ENCODE results near the gene KIAA1671. TPM values are rescaled to one million over a fixed set of nuclear protein-coding genes. Genes with fewer than 3 reads are reported as not detected.

The KIAA1671 gene
- total RNA-seq, 1 experiment from 2014 or later, result 63.1 TPM

DNA sequence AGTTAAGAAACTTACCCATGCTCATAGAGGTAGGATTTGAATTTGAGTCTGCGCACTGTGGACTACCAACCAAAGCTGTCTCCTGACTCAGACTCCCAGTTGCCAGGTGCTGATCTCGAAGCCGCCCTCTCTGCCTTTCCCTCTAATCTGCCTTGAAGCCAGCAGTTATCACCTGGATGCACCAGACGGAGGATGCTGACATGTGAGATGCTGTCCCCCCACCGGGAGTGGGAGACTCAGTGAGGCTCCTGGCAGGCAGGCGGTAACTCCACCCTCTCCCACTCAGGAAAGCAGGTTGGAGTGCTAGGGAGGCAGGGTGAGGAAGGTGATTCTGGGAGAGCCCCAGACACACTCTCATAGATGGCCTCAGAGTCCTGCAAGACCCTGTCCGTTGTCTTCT, 40.4 kb downstream of the KIAA1671 start:
- Mint-ChIP-seq H3K4me1 (ENCODE audit: low read depth, unreplicated experiment) (peaks cover 67% of the 10 kb centered on the region), H3K27me3 (ENCODE audit: unreplicated experiment) (no peaks in the 10 kb centered on the region), H3K36me3 (ENCODE audit: insufficient read depth, unreplicated experiment) (peaks cover 19% of the 10 kb centered on the region), H3K9me3 (ENCODE audit: low read depth, unreplicated experiment) (no peaks in the 10 kb centered on the region), H3K4me3 (ENCODE audit: low read depth, unreplicated experiment) (no peak overlapping the region), H3K27ac (ENCODE audit: unreplicated experiment) (peak overlapping the region; percentile 27)
- no TSS peak for BruUV-seq (replicated peaks)
- intact Hi-C loops (cut with micrococcal nuclease; ENCODE audit: unreplicated experiment), result loop anchor here (5.0 to 10.0 kb wide), 2 partner anchors 36 to 62 kb away; no protein-coding TSS in a partner anchor
- no peak for DNase-seq
- TF ChIP-seq, protein P1, sequence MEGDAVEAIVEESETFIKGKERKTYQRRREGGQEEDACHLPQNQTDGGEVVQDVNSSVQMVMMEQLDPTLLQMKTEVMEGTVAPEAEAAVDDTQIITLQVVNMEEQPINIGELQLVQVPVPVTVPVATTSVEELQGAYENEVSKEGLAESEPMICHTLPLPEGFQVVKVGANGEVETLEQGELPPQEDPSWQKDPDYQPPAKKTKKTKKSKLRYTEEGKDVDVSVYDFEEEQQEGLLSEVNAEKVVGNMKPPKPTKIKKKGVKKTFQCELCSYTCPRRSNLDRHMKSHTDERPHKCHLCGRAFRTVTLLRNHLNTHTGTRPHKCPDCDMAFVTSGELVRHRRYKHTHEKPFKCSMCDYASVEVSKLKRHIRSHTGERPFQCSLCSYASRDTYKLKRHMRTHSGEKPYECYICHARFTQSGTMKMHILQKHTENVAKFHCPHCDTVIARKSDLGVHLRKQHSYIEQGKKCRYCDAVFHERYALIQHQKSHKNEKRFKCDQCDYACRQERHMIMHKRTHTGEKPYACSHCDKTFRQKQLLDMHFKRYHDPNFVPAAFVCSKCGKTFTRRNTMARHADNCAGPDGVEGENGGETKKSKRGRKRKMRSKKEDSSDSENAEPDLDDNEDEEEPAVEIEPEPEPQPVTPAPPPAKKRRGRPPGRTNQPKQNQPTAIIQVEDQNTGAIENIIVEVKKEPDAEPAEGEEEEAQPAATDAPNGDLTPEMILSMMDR (IDR thresholded peaks at IDR 0.05; ENCODE audit: unreplicated experiment), result no peak
- CTCF ChIA-PET, result interaction anchor here (0.6 kb wide), 1 partner anchor 40 kb away, joined by 4 read pairs; no protein-coding TSS in a partner anchor

DNA sequence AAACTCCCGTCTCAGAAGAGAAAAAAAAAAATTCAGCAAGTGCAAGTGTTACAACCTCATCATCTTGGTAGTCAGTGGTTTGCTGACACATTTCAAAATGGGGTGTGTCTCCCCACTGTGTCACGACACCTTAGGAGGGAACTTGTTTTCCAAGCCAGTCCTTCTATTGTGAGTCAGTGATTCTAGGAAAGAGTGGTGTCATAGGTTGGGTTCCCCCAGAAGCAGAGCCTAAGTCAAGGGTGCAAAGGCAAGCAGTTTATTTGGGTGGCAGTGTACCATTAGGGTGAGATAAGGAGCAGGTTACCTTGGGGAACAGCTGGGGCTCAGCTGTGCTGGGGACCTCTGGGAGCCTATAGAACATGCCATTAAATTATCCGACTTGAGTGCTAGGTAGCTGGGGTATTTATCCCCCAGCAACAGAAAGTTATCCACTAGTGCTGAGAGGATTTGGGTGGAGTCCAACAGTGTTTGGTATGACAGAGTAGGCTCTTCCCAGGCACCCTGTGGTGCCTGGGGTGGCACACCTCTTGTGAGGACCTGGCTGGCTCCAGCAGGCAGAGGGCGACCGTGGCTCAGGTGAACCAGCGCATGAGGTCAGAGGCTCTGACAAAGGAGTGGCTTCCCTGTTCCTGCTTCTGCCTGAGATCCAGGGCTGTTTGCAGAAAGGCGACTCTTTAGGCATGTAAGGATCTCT, 41.7 kb downstream of the KIAA1671 start:
- DNase-seq, result peak; percentile 74
- Mint-ChIP-seq H3K4me3 (ENCODE audit: low read depth, unreplicated experiment) (peak overlapping the region; percentile 27), H3K27me3 (ENCODE audit: unreplicated experiment) (no peaks in the 10 kb centered on the region), H3K4me1 (ENCODE audit: low read depth, unreplicated experiment) (peaks cover 63% of the 10 kb centered on the region), H3K27ac (ENCODE audit: unreplicated experiment) (peak overlapping the region; percentile 27), H3K9me3 (ENCODE audit: low read depth, unreplicated experiment) (no peaks in the 10 kb centered on the region), H3K36me3 (ENCODE audit: insufficient read depth, unreplicated experiment) (peaks cover 16% of the 10 kb centered on the region)
- intact Hi-C loops (cut with micrococcal nuclease; ENCODE audit: unreplicated experiment), result loop anchor here (5.0 to 10.0 kb wide), 2 partner anchors 37 to 61 kb away; no protein-coding TSS in a partner anchor
- CTCF ChIA-PET, result interaction anchor here (0.9 kb wide), 1 partner anchor 30 kb away, joined by 3 read pairs; no protein-coding TSS in a partner anchor
- BruUV-seq (replicated peaks), result no TSS peak
- TF ChIP-seq, protein P1 (IDR thresholded peaks at IDR 0.05; ENCODE audit: unreplicated experiment), result no peak

DNA sequence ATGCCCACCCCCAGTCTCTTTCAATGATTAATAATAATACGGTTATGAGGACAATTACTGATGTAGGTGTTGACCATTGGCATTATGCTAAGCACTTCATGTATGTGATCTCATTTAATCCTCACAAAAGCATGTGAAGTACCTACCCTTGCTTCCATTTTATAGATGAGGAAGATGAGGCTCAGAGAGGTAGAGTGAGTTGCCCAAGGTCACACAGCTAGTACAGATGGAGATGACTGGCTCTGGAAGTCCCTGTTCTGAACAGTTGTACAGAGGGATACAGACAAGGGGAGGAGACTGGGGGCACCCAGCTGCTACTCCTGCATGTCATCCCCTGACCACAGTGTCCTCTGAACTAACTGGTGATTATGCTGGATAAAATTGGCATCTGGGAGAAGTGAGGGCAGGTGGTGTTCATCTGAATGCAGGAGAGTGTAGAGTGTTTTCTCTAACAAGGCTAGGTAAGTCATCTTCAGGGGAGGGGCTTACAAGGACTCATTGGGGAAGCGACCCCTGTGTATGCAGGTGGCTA, 43.2 kb downstream of the KIAA1671 start:
- Mint-ChIP-seq H3K27me3 (ENCODE audit: unreplicated experiment) (no peaks in the 10 kb centered on the region), H3K4me3 (ENCODE audit: low read depth, unreplicated experiment) (no peak overlapping the region), H3K9me3 (ENCODE audit: low read depth, unreplicated experiment) (no peaks in the 10 kb centered on the region), H3K36me3 (ENCODE audit: insufficient read depth, unreplicated experiment) (peaks cover 11% of the 10 kb centered on the region), H3K27ac (ENCODE audit: unreplicated experiment) (peak overlapping the region; percentile 46), H3K4me1 (ENCODE audit: low read depth, unreplicated experiment) (peaks cover 58% of the 10 kb centered on the region)
- CTCF ChIA-PET, result interaction anchor here (0.6 to 1.0 kb wide), 4 partner anchors 8 to 746 kb away, joined by 3 to 4 read pairs (median 4); no protein-coding TSS in a partner anchor
- intact Hi-C loops (cut with micrococcal nuclease; ENCODE audit: unreplicated experiment), result loop anchor here (10.0 kb wide), 1 partner anchor 59 kb away; no protein-coding TSS in a partner anchor
- no peak for DNase-seq
- BruUV-seq (replicated peaks), result no TSS peak
- TF ChIP-seq, protein P1 (IDR thresholded peaks at IDR 0.05; ENCODE audit: unreplicated experiment), result no peak

DNA sequence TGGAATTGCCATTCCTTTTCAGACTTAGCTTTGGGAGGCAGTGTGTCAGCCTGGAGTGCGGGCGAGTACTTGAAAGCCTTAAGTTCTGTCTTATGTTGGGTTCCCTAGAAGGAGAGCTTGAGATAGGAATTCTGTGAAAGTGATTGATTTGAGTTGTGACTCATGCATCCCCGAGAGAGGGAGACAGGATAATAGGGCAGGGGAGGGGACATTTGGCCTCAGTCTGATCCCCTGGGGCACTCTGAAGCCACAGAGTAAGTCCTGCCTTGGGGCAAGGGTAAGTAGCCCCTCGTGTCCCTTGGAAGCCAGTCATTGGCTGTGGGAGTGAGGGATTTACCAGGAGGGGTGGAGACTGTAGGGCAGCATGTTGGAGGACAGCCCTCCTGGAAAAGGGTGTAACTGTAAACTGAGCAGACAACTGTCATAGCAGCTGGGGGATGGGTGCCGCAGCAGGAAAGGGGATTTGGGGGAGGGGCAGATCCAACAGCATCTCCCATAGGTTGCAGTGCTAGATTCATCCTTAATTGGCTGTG, 44.0 kb downstream of the KIAA1671 start:
- intact Hi-C loops (cut with micrococcal nuclease; ENCODE audit: unreplicated experiment), result loop anchor here (10.0 kb wide), 1 partner anchor 58 kb away; no protein-coding TSS in a partner anchor

More for the DNA sequence above, 44.0 kb downstream of the KIAA1671 start:
- Mint-ChIP-seq H3K27me3 (ENCODE audit: unreplicated experiment) (no peaks in the 10 kb centered on the region), H3K27ac (ENCODE audit: unreplicated experiment) (peak overlapping the region; percentile 13), H3K4me3 (ENCODE audit: low read depth, unreplicated experiment) (no peak overlapping the region), H3K4me1 (ENCODE audit: low read depth, unreplicated experiment) (peaks cover 51% of the 10 kb centered on the region), H3K9me3 (ENCODE audit: low read depth, unreplicated experiment) (no peaks in the 10 kb centered on the region), H3K36me3 (ENCODE audit: insufficient read depth, unreplicated experiment) (peaks cover 4% of the 10 kb centered on the region)
- no TSS peak for BruUV-seq (replicated peaks)
- CTCF ChIA-PET, result interaction anchor here (0.6 to 1.0 kb wide), 3 partner anchors 9 to 74 kb away, joined by 3 to 4 read pairs (median 3); no protein-coding TSS in a partner anchor
- TF ChIP-seq, protein P1 (IDR thresholded peaks at IDR 0.05; ENCODE audit: unreplicated experiment), result no peak
- peak; percentile 26 for DNase-seq
